ENCODE data around the gene MTG1. TPM values are rescaled to one million over a fixed set of nuclear protein-coding genes. Genes with fewer than 3 reads are reported as not detected.

Gene MTG1
- total RNA-seq, 1 donor from 2014 or later = 44.0 TPM

GRCh38 chr10:133361227-133361626 lies 32.7 kb upstream of the MTG1 start:
- no peaks in the 10 kb centered on the region for H3K9me3 ChIP-seq (ENCODE audit: insufficient read depth, low read depth, low read length)
- H2AFZ ChIP-seq (ENCODE audit: low read depth, low read length) = no peak overlapping the region
- Mint-ChIP-seq H3K27me3 (ENCODE audit: low read depth, unreplicated experiment) (no peaks in the 10 kb centered on the region), H3K9me3 (ENCODE audit: unreplicated experiment) (no peaks in the 10 kb centered on the region), H3K4me1 (ENCODE audit: low read depth, unreplicated experiment) (no peaks in the 10 kb centered on the region), H3K27ac (ENCODE audit: unreplicated experiment) (peak overlapping the region; percentile 62), H3K4me3 (ENCODE audit: unreplicated experiment) (no peak overlapping the region), H3K36me3 (ENCODE audit: low read depth, unreplicated experiment) (peaks cover 14% of the 10 kb centered on the region)
- H3K4me1 ChIP-seq (ENCODE audit: insufficient read depth, low read length) = peaks cover 9% of the 10 kb centered on the region
- no peak overlapping the region for H3K27ac ChIP-seq (ENCODE audit: low read depth, low read length)
- H3K4me2 ChIP-seq (ENCODE audit: low read length) = no peak overlapping the region
- H3K9ac ChIP-seq (ENCODE audit: low read length) = no peak overlapping the region
- no peak overlapping the region for H3K4me3 ChIP-seq (ENCODE audit: insufficient read depth, low read depth, low read length)
- peaks cover 5% of the 10 kb centered on the region for H3K79me2 ChIP-seq (ENCODE audit: insufficient read depth, low read length)
- peaks cover 10% of the 10 kb centered on the region for H4K20me1 ChIP-seq (ENCODE audit: insufficient read depth, low read length)
- H3K27me3 ChIP-seq (ENCODE audit: insufficient read depth, low read length) = no peaks in the 10 kb centered on the region
- H3K36me3 ChIP-seq (ENCODE audit: insufficient read depth, low read length) = peaks cover 2% of the 10 kb centered on the region
- no peak for DNase-seq (ENCODE audit: low read depth)
- TF ChIP-seq EZH2 (IDR thresholded peaks at IDR 0.05; ENCODE audit: insufficient read depth, low read length) (no peak), CTCF (IDR thresholded peaks at IDR 0.05; ENCODE audit: insufficient read depth, low read depth, low read length) (no peak)
- no peak for FAIRE-seq

GRCh38 chr10:133361773-133362441 lies 32.0 kb upstream of the MTG1 start:
- Histone ChIP-seq H4K20me1 (ENCODE audit: insufficient read depth, low read length) (peaks cover 5% of the 10 kb centered on the region), H3K27me3 (ENCODE audit: insufficient read depth, low read length) (no peaks in the 10 kb centered on the region), H3K4me3 (ENCODE audit: insufficient read depth, low read depth, low read length) (no peak overlapping the region), H3K79me2 (ENCODE audit: insufficient read depth, low read length) (no peaks in the 10 kb centered on the region), H3K36me3 (ENCODE audit: insufficient read depth, low read length) (peaks cover 2% of the 10 kb centered on the region), H3K9ac (ENCODE audit: low read length) (no peak overlapping the region), H3K9me3 (ENCODE audit: insufficient read depth, low read depth, low read length) (no peaks in the 10 kb centered on the region), H3K27ac (ENCODE audit: low read depth, low read length) (no peak overlapping the region), H3K4me1 (ENCODE audit: insufficient read depth, low read length) (peaks cover 4% of the 10 kb centered on the region), H3K4me2 (ENCODE audit: low read length) (no peak overlapping the region), H2AFZ (ENCODE audit: low read depth, low read length) (no peak overlapping the region)
- TF ChIP-seq EZH2 (IDR thresholded peaks at IDR 0.05; ENCODE audit: insufficient read depth, low read length) (no peak), CTCF (IDR thresholded peaks at IDR 0.05; ENCODE audit: insufficient read depth, low read depth, low read length) (no peak)
- FAIRE-seq = no peak
- Mint-ChIP-seq H3K27ac (ENCODE audit: unreplicated experiment) (no peak overlapping the region), H3K9me3 (ENCODE audit: unreplicated experiment) (no peaks in the 10 kb centered on the region), H3K36me3 (ENCODE audit: low read depth, unreplicated experiment) (peaks cover 14% of the 10 kb centered on the region), H3K27me3 (ENCODE audit: low read depth, unreplicated experiment) (no peaks in the 10 kb centered on the region), H3K4me1 (ENCODE audit: low read depth, unreplicated experiment) (no peaks in the 10 kb centered on the region), H3K4me3 (ENCODE audit: unreplicated experiment) (no peak overlapping the region)
- DNase-seq (ENCODE audit: low read depth) = no peak

GRCh38 chr10:133362846-133363245 lies 31.1 kb upstream of the MTG1 start:
- no peak overlapping the region for H3K4me3 Mint-ChIP-seq (ENCODE audit: unreplicated experiment)
- no peak for FAIRE-seq
- Histone ChIP-seq H3K79me2 (ENCODE audit: insufficient read depth, low read length) (no peaks in the 10 kb centered on the region), H4K20me1 (ENCODE audit: insufficient read depth, low read length) (peaks cover 5% of the 10 kb centered on the region), H3K9ac (ENCODE audit: low read length) (no peak overlapping the region), H3K4me3 (ENCODE audit: insufficient read depth, low read depth, low read length) (no peak overlapping the region), H2AFZ (ENCODE audit: low read depth, low read length) (no peak overlapping the region), H3K36me3 (ENCODE audit: insufficient read depth, low read length) (peaks cover 2% of the 10 kb centered on the region), H3K4me2 (ENCODE audit: low read length) (no peak overlapping the region), H3K4me1 (ENCODE audit: insufficient read depth, low read length) (no peaks in the 10 kb centered on the region), H3K9me3 (ENCODE audit: insufficient read depth, low read depth, low read length) (no peaks in the 10 kb centered on the region), H3K27me3 (ENCODE audit: insufficient read depth, low read length) (no peaks in the 10 kb centered on the region), H3K27ac (ENCODE audit: low read depth, low read length) (no peak overlapping the region)
- H3K4me1 Mint-ChIP-seq (ENCODE audit: low read depth, unreplicated experiment) = no peaks in the 10 kb centered on the region
- H3K27ac Mint-ChIP-seq (ENCODE audit: unreplicated experiment) = no peak overlapping the region
- DNase-seq (ENCODE audit: low read depth) = no peak
- no peaks in the 10 kb centered on the region for H3K9me3 Mint-ChIP-seq (ENCODE audit: unreplicated experiment)
- H3K27me3 Mint-ChIP-seq (ENCODE audit: low read depth, unreplicated experiment) = no peaks in the 10 kb centered on the region
- TF ChIP-seq EZH2 (IDR thresholded peaks at IDR 0.05; ENCODE audit: insufficient read depth, low read length) = no peak
- TF ChIP-seq CTCF (IDR thresholded peaks at IDR 0.05; ENCODE audit: insufficient read depth, low read depth, low read length) = no peak
- H3K36me3 Mint-ChIP-seq (ENCODE audit: low read depth, unreplicated experiment) = peaks cover 14% of the 10 kb centered on the region

All from astrocyte (in vitro differentiated cells and primary cell).